ENCODE data around the gene REXO1. TPM values are rescaled to one million over a fixed set of nuclear protein-coding genes. Genes with fewer than 3 reads are reported as not detected.
"Not testable (repeated sequence)": the region's sequence is repeated elsewhere in the genome, so short reads cannot be mapped to it uniquely, and the experiment has no call there.

REXO1 gene
- total RNA-seq, 4 donors from 2014 or later, result 36.0 to 95.0 (median 56.3) TPM

- Histone ChIP-seq H3K4me3 (no peak overlapping the region), H3K36me3 (no peaks in the 10 kb centered on the region), H3K27ac (no peak overlapping the region), H3K9me3 (no peaks in the 10 kb centered on the region), H3K4me1 (no peaks in the 10 kb centered on the region), H3K27me3 (no peaks in the 10 kb centered on the region)
- intact Hi-C loops (cut with DNase I; ENCODE audit: low total_unique reads) (no loop called here), in situ Hi-C loops (cut with MboI; ENCODE audit: low pct_ligation_motif_present in 1 of 4, low pct_unique_long_range_greater_than_20kb in 1 of 4, low sequenced_read_pairs in 3 of 4) (loop anchor here in 1 of 4 donors (25.0 kb wide), 1 partner anchor 268 kb away; no protein-coding TSS in a partner anchor)
- 87% methylated on average over 23 of the region's 24 CpGs; no CpG with 5 or more reads in 1 of the 2 donors for WGBS, 2 donors (ENCODE audit: low coverage in 1 of 2)
- no peak for DNase-seq
- no peak for TF ChIP-seq POLR2AphosphoS5 (IDR thresholded peaks at IDR 0.05)
- TF ChIP-seq EP300 (IDR thresholded peaks at IDR 0.05; ENCODE audit: low read depth), result no peak
- no peak for TF ChIP-seq POLR2A (IDR thresholded peaks at IDR 0.05)
- no peak for TF ChIP-seq CTCF (IDR thresholded peaks at IDR 0.05)
Observed at GRCh38 chr19:1805401-1806183, 42.7 kb downstream of the REXO1 start.

GRCh38 chr19:1804858-1805257, 43.4 kb downstream of the REXO1 start:
- no peaks in the 10 kb centered on the region for H3K9me3 ChIP-seq
- H3K4me1 ChIP-seq, result no peaks in the 10 kb centered on the region
- H3K4me3 ChIP-seq, result no peak overlapping the region
- in situ Hi-C loops (cut with MboI; ENCODE audit: low pct_ligation_motif_present in 1 of 4, low pct_unique_long_range_greater_than_20kb in 1 of 4, low sequenced_read_pairs in 3 of 4), result loop anchor here in 1 of 4 donors (25.0 kb wide), 1 partner anchor 268 kb away; no protein-coding TSS in a partner anchor
- DNase-seq, result no peak
- no peaks in the 10 kb centered on the region for H3K36me3 ChIP-seq
- no peak overlapping the region for H3K27ac ChIP-seq
- TF ChIP-seq EP300 (IDR thresholded peaks at IDR 0.05; ENCODE audit: low read depth) (no peak), POLR2A (IDR thresholded peaks at IDR 0.05) (no peak), POLR2AphosphoS5 (IDR thresholded peaks at IDR 0.05) (no peak), CTCF (IDR thresholded peaks at IDR 0.05) (no peak)
- no peaks in the 10 kb centered on the region for H3K27me3 ChIP-seq
- intact Hi-C loops (cut with DNase I; ENCODE audit: low total_unique reads), result no loop called here
- 92% methylated on average over 2 to 6 of the region's 6 CpGs for WGBS, 2 donors (ENCODE audit: low coverage in 1 of 2)

GRCh38 chr19:1799695-1800342, 48.5 kb downstream of the REXO1 start:
- H3K9me3 ChIP-seq, result no peaks in the 10 kb centered on the region
- no peak overlapping the region for H3K27ac ChIP-seq
- intact Hi-C loops (cut with DNase I; ENCODE audit: low total_unique reads), result no loop called here
- H3K36me3 ChIP-seq, result no peaks in the 10 kb centered on the region
- TF ChIP-seq POLR2A (IDR thresholded peaks at IDR 0.05) (no peak), EP300 (IDR thresholded peaks at IDR 0.05; ENCODE audit: low read depth) (no peak), POLR2AphosphoS5 (IDR thresholded peaks at IDR 0.05) (no peak), CTCF (IDR thresholded peaks at IDR 0.05) (no peak)
- no peak overlapping the region for H3K4me3 ChIP-seq
- H3K4me1 ChIP-seq, result peaks cover 0 to 4% (median 3%) of the 10 kb centered on the region in 4 donors
- no peak for DNase-seq
- WGBS, 2 donors (ENCODE audit: low coverage in 1 of 2), result 84 to 87% methylated on average over 4 to 27 of the region's 36 CpGs
- peaks cover 18% of the 10 kb centered on the region for H3K27me3 ChIP-seq
- in situ Hi-C loops (cut with MboI; ENCODE audit: low pct_ligation_motif_present in 1 of 4, low pct_unique_long_range_greater_than_20kb in 1 of 4, low sequenced_read_pairs in 3 of 4), result loop anchor here (25.0 kb wide), 1 partner anchor 263 kb away; no protein-coding TSS in a partner anchor

GRCh38 chr19:1797313-1797712, 51.0 kb downstream of the REXO1 start:
- in situ Hi-C loops (cut with MboI; ENCODE audit: low pct_ligation_motif_present in 1 of 4, low pct_unique_long_range_greater_than_20kb in 1 of 4, low sequenced_read_pairs in 3 of 4), result loop anchor here in 3 of 4 donors (25.0 kb wide), 1 partner anchor 260 kb away; no protein-coding TSS in a partner anchor
- H3K4me3 ChIP-seq; DNase-seq; H3K9me3 ChIP-seq; H3K27ac ChIP-seq; H3K4me1 ChIP-seq; intact Hi-C loops (cut with DNase I; ENCODE audit: low total_unique reads); H3K36me3 ChIP-seq: not testable (repeated sequence)
- 77 to 82% methylated on average over 7 of the region's 7 CpGs for WGBS, 2 donors (ENCODE audit: low coverage in 1 of 2)
- peaks cover 22% of the 10 kb centered on the region for H3K27me3 ChIP-seq

Measured in transverse colon (tissue), 4 donors.